Activated CD4-positive, alpha-beta T cell treated with anti-CD3 and anti-CD28 coated beads, Interleukin-2, amount 10 ng/mL, durations not matched to agents 7 days and 5 days (primary cell): ENCODE results near the gene DAPK2. TPM values are rescaled to one million over a fixed set of nuclear protein-coding genes. Genes with fewer than 3 reads are reported as not detected.
"Not testable (repeated sequence)": the region's sequence is repeated elsewhere in the genome, so short reads cannot be mapped to it uniquely, and the experiment has no call there.

Experiments
- CTCF ChIA-PET: fragments of 350-600 bp; sonication (Branson Sonifier 250); formaldehyde crosslinking; loops from one replicate; lab custom pipeline; 2021; ENCODE audit warnings: antibody characterized with exemption; lab: Charles Lee
- POLR2A ChIA-PET: fragments of 350-600 bp; sonication (Branson Sonifier 250); formaldehyde crosslinking; loops from one replicate; lab custom pipeline; 2021; ENCODE audit warnings: antibody characterized with exemption; lab: Charles Lee
- DNase-seq: peaks from one replicate; pipeline ENCODE4 v3.0.0-alpha.2; 2020
- H3K27ac Mint-ChIP-seq: one replicate; pipeline ENCODE4 v1.8.0; 2021; ENCODE audit warnings: mild to moderate bottlenecking, moderate library complexity, mixed read lengths
- H3K27me3 Mint-ChIP-seq: one replicate; pipeline ENCODE4 v1.8.0; 2021; ENCODE audit warnings: mixed read lengths
- H3K36me3 Mint-ChIP-seq: one replicate; pipeline ENCODE4 v1.8.0; 2021; ENCODE audit warnings: low read depth, mixed read lengths
- H3K4me1 Mint-ChIP-seq: one replicate; pipeline ENCODE4 v1.8.0; 2021; ENCODE audit warnings: mixed read lengths
- H3K4me3 Mint-ChIP-seq: one replicate; pipeline ENCODE4 v1.8.0; 2021; ENCODE audit warnings: mild to moderate bottlenecking, moderate library complexity, mixed read lengths
- H3K9me3 Mint-ChIP-seq: one replicate; pipeline ENCODE4 v1.8.0; 2021; ENCODE audit warnings: mixed read lengths
- total RNA-seq, 2 experiments: library from RNA; stranded (reverse); gene quantifications; one replicate each; pipeline ENCODE4 v1.2.3, GENCODE V29; 2021

DAPK2 gene
- total RNA-seq, 2 experiments from 2014 or later, result 0.83 to 0.87 TPM

DNA sequence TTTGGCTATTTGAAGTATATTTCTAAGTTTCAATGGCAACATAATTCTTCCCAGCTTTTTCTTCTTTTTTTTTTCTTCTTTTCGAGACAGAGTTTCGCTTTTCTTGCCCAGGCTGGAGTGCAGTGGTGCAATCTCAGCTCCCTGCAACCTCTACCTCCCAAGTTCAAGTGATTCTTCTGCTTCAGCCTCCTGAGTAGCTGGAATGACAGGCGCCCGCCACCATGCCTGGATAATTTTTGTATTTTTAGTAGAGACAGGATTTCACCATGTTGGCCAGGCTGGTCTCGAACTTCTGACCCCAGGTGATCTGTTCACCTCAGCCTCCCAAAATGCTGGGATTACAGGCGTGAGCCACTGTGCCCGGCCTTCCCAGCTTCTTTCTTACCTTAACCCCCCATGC, 146.7 kb downstream of the DAPK2 start:
- DNase-seq, POLR2A ChIA-PET, H3K27me3 Mint-ChIP-seq, H3K4me3 Mint-ChIP-seq, H3K9me3 Mint-ChIP-seq, H3K36me3 Mint-ChIP-seq: not testable (repeated sequence)
- Mint-ChIP-seq H3K4me1 (peaks cover 52% of the 10 kb centered on the region), H3K27ac (peak overlapping the region; percentile 58)
- CTCF ChIA-PET, result interaction anchor here (0.9 to 1.4 kb wide), 3 partner anchors 9 to 46 kb away, joined by 3 read pairs; no protein-coding TSS in a partner anchor

DNA sequence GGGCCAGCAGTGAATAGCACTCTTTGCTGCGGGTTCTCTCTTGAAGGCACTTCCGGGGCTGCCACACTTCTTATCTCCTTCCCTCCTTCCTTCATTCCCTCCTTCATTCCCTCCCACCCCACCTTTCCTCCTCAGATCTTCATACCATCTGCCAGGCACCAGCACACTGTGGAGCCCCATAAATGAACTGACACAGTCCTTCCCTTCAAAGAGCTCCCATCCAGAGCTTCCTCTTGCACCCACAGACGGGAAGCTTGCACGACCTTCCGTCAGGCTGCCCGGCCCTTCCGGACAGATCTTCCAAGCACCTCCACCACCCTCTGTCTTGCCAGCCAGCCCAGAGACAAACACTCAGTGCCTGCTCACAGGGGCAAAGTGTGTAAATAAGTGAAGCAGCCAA, 147.1 kb downstream of the DAPK2 start:
- POLR2A ChIA-PET, result no interaction called here
- Mint-ChIP-seq H3K27me3 (no peaks in the 10 kb centered on the region), H3K4me3 (no peak overlapping the region), H3K36me3 (no peaks in the 10 kb centered on the region), H3K27ac (peak overlapping the region; percentile 58), H3K9me3 (peaks cover 2% of the 10 kb centered on the region), H3K4me1 (peaks cover 49% of the 10 kb centered on the region)
- CTCF ChIA-PET, result interaction anchor here (0.9 to 1.4 kb wide), 3 partner anchors 10 to 47 kb away, joined by 3 read pairs; no protein-coding TSS in a partner anchor
- no peak for DNase-seq

DNA sequence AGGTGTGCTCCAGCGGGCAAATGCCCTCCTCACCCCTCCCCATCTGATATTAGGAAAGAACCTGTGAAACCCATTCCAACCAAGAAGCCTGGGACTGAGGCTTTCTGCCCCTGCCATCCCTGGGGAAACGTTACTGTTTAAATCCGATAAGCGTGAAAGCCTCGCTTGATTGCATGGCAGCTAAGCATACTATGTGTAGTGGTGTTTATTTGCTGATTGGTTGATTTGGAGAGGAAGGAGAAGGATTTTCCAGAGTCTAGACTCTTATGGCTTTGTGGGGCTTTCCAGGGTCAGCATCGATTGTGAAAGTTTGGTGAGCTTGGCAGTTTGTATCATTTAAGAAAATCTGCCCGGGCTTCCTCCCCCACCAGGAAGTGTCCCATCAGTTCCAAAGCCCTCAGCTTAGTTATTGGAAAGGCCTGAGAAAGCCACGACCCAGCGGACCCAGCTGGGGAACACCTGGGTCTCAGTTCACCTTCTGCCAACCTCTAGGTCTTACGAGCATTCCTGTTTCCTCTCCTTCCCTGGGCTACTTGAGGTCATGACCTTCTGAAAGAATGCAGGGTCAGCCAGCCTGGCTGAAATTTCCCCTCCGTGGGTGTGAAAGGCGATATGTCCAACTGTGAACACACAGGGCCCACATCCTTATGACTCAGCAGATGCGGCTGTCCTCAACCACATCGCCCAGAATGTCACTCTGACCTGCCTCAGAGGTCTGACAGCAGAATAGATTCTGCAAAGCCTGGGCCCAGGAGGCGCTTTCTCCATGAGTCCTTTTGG, 149.8 kb downstream of the DAPK2 start:
- POLR2A ChIA-PET, result no interaction called here
- Mint-ChIP-seq H3K36me3 (no peaks in the 10 kb centered on the region), H3K4me3 (no peak overlapping the region), H3K9me3 (peaks cover 2% of the 10 kb centered on the region), H3K27me3 (no peaks in the 10 kb centered on the region), H3K27ac (peak overlapping the region; percentile 6), H3K4me1 (peaks cover 75% of the 10 kb centered on the region)
- CTCF ChIA-PET, result interaction anchor here (0.9 kb wide), 1 partner anchor 144 kb away, joined by 3 read pairs; no protein-coding TSS in a partner anchor
- no peak for DNase-seq

DNA sequence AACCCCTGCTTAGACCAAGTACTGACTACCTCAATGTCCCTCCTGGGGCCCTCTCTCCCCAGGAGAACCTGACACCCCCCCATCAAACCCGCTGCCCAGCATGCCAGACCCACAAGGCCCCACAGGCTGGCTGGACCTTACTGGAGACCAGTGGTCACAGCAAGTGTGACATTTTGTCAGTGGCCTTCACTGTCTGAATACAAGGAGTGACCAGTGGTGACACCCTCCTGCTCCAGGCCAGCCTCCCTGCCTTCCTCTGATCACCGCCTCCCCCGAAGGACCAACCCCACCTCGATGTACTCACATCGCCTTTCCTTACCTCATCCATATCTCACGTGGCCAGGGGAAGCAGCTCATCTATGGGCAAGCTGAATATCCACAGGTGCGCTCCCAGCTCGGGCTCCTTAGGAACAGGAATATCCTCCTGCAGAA, 150.5 kb downstream of the DAPK2 start:
- H3K27me3 Mint-ChIP-seq, result no peaks in the 10 kb centered on the region
- H3K4me1 Mint-ChIP-seq, result peaks cover 81% of the 10 kb centered on the region
- CTCF ChIA-PET, result interaction anchor here (0.6 to 1.5 kb wide), 4 partner anchors 8 to 1243 kb away, joined by 3 to 5 read pairs (median 4); no protein-coding TSS in a partner anchor
- no peak overlapping the region for H3K27ac Mint-ChIP-seq
- H3K9me3 Mint-ChIP-seq, result peaks cover 2% of the 10 kb centered on the region
- DNase-seq, result no peak
- POLR2A ChIA-PET, result no interaction called here
- H3K36me3 Mint-ChIP-seq, result no peaks in the 10 kb centered on the region
- H3K4me3 Mint-ChIP-seq, result no peak overlapping the region

DNA sequence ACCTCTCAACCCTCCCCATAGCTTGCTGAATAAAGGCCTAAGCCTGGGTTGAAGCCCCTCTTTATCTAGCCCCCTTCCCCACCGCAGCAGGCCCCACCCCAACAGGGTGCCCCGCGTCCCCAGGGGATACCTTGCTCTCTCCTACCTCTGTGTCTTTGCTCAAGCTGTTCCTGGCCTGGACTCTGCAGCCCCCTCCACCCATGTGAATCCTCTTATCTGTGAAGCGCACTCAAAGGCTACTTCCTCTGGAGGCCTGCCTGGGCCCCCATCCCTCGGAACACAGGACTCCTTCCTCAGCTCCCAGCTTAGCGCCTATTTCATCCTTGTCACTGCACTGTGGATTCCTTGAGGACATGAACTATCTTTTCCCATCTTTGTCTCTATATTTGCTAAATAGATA, 151.1 kb downstream of the DAPK2 start:
- Mint-ChIP-seq H3K27ac (peak overlapping the region; percentile 52), H3K36me3 (no peaks in the 10 kb centered on the region), H3K9me3 (peaks cover 2% of the 10 kb centered on the region), H3K4me3 (no peak overlapping the region), H3K27me3 (no peaks in the 10 kb centered on the region), H3K4me1 (peaks cover 79% of the 10 kb centered on the region)
- POLR2A ChIA-PET, result no interaction called here
- DNase-seq, result no peak
- CTCF ChIA-PET, result interaction anchor here (0.6 to 1.5 kb wide), 5 partner anchors 9 to 1753 kb away, joined by 3 to 5 read pairs (median 4); no protein-coding TSS in a partner anchor

DNA sequence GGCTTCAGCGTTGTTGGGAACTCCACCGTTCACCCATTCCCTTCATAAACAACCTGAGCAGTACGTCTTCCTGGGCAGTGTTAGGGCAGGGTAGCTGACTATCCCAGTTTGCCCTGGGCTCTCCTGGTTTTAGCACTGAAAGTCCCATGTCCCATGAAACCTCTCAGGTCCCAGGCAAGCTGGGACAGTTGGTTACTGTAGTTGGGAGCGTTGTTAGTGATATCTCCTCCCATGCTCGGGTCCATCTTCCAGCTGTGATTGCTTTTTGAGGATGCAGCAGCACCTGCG, 151.7 kb downstream of the DAPK2 start:
- CTCF ChIA-PET, result interaction anchor here (0.6 to 1.5 kb wide), 6 partner anchors 9 to 1754 kb away, joined by 3 to 5 read pairs (median 4); no protein-coding TSS in a partner anchor
- H3K4me3 Mint-ChIP-seq, result no peak overlapping the region
- H3K27ac Mint-ChIP-seq, result peak overlapping the region; percentile 52
- H3K9me3 Mint-ChIP-seq, result peaks cover 2% of the 10 kb centered on the region
- DNase-seq, result no peak
- POLR2A ChIA-PET, result no interaction called here
- peaks cover 76% of the 10 kb centered on the region for H3K4me1 Mint-ChIP-seq
- H3K36me3 Mint-ChIP-seq, result no peaks in the 10 kb centered on the region
- no peaks in the 10 kb centered on the region for H3K27me3 Mint-ChIP-seq

DNA sequence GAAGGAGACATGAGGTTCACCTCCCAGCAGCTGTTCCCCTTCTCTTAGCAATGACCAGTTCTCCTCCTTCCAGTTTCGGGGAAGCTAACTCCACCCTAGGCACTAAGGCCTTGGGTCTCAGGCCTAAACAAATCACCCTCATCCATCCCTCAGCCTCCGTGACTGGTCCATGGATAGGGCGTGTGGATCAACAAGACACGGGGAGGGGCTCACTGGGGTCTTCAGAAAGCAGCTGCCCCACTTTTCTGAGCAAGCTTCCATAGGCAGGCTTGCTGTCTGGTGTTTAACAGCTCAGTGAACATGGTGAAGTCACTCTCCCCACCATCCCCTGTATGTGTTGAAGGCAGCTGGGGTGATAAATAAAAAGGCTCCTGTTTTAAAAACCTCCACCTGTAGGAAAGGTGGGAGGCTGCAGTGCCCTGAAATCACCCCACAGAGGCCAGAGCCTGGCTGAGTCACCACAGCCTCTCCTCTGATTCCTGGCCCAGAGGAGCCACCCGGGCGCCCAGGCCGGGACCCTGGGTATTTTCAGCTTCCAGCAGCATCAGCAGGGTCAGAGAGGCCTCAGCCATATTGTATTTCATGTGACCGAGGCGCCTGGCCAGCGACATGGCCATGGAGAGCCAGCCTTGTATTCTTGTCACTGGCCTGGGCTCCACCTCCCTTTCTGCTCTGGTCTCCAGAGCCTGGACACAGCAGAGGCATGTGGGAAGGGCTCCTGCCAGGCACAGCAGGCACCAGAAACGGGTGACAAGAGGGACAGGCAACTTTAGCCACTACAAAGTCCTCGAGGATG, 152.2 kb downstream of the DAPK2 start:
- no peaks in the 10 kb centered on the region for H3K36me3 Mint-ChIP-seq

DNA sequence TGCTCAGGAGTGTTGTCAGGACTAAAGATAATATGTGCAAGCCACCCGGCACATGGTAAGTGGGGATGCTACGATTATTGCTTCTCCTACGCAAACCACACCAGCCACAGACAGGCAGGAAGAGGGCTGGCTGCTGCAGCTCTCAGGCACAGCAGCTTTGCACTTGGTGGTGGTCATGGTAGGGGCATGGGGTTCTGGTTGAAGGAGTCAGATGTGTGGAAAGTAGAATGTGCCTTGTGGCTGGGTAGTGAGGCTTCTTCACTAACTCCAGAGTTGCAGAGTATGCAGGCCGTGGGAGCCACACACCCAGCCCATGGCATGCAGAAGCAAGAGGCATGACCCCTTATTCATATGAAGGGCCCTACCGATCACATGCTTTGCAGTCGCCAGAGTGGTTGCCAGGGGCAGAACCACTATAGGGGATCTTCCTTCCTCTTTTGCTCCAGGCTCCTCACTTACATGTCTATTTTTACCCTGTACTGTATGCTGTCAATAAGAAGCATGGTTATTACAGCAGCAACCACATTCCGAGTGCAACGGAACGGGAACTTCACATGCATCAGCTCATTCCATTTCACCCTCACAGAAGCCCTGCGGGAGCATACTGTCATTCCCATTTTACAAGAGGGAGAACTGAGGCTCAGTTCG, 153.4 kb downstream of the DAPK2 start:
- peaks cover 68% of the 10 kb centered on the region for H3K4me1 Mint-ChIP-seq
- no peaks in the 10 kb centered on the region for H3K36me3 Mint-ChIP-seq
- POLR2A ChIA-PET, result interaction anchor here (0.8 kb wide), 1 partner anchor 130 kb away, joined by 3 read pairs; no protein-coding TSS in a partner anchor

More for the DNA sequence above, 152.2 kb downstream of the DAPK2 start:
- ChIA-PET CTCF (interaction anchor here (0.6 to 2.5 kb wide), 6 partner anchors 8 to 173 kb away, joined by 3 to 7 read pairs (median 4); no protein-coding TSS in a partner anchor), POLR2A (no interaction called here)
- no peaks in the 10 kb centered on the region for H3K27me3 Mint-ChIP-seq
- H3K4me3 Mint-ChIP-seq, result no peak overlapping the region
- H3K27ac Mint-ChIP-seq, result peak overlapping the region; percentile 90
- DNase-seq, result no peak
- peaks cover 70% of the 10 kb centered on the region for H3K4me1 Mint-ChIP-seq
- peaks cover 2% of the 10 kb centered on the region for H3K9me3 Mint-ChIP-seq

DNA sequence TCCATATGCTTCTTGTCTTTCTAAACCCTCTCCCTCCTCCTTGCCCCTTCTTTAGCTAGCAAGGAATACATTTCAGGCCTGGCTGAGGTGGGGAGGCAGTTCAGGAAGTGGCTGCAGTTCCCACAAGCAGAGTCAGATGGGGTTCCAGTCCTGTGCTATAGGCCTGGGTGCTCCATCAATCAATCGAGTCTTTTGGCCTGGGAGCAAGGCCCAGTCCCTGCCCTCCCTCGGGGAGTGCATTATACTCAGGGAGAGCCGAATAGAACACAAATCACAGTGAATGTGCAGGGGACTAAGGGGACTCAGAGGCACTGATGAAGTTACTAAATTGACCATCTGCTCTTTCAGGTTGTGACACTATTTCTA, 154.5 kb downstream of the DAPK2 start:
- H3K27ac Mint-ChIP-seq, result peak overlapping the region; percentile 90
- H3K9me3 Mint-ChIP-seq, result no peaks in the 10 kb centered on the region
- H3K4me3 Mint-ChIP-seq, result peak overlapping the region; percentile 8
- ChIA-PET CTCF (interaction anchor here (1.0 to 2.5 kb wide), 7 partner anchors 11 to 282 kb away, joined by 3 to 6 read pairs (median 4); no protein-coding TSS in a partner anchor), POLR2A (no interaction called here)
- H3K36me3 Mint-ChIP-seq, result no peaks in the 10 kb centered on the region
- DNase-seq, result no peak
- H3K4me1 Mint-ChIP-seq, result peaks cover 59% of the 10 kb centered on the region
- no peaks in the 10 kb centered on the region for H3K27me3 Mint-ChIP-seq

More for the DNA sequence above, 153.4 kb downstream of the DAPK2 start:
- no peaks in the 10 kb centered on the region for H3K9me3 Mint-ChIP-seq
- DNase-seq, result peak; percentile 91
- peak overlapping the region; percentile 90 for H3K27ac Mint-ChIP-seq
- no peaks in the 10 kb centered on the region for H3K27me3 Mint-ChIP-seq
- CTCF ChIA-PET, result interaction anchor here (0.9 to 2.5 kb wide), 12 partner anchors 9 to 283 kb away, joined by 3 to 7 read pairs (median 4); no protein-coding TSS in a partner anchor
- peak overlapping the region; percentile 35 for H3K4me3 Mint-ChIP-seq

DNA sequence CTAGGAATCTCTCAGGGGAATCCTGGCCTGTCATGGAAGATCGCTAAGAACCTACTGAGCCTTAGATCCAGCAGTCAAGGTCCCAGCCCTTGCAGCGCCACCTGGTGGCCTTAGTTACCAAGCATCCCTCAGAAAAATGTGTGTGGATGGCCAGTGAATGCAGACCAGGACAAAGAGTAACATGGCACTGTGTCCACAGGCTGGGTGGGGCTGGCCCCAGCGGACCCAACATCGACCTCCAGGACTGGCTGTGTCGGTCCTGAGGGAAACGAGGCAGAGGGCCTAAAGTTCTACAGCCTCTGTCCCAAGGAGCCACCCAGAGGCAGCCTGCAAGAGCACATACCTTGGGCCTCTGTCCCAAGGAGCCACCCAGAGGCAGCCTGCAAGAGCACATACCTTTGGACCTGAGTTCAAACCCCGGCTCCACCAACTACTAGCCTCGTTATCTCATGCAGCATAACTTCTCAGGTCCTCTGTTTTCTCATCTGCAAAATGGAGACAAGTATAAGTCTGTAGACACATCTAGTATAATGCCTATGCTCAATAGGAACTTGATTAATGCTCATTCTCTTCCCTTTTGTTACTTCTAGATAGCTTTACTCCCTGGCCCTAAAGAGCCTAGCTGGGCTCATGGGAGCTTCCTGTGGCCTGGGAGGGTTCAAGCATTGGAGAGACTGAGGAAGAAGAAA, 155.1 kb downstream of the DAPK2 start:
- H3K27ac Mint-ChIP-seq, result peak overlapping the region; percentile 90
- CTCF ChIA-PET, result interaction anchor here (0.5 to 2.5 kb wide), 11 partner anchors 11 to 282 kb away, joined by 3 to 6 read pairs (median 4); no protein-coding TSS in a partner anchor

DNA sequence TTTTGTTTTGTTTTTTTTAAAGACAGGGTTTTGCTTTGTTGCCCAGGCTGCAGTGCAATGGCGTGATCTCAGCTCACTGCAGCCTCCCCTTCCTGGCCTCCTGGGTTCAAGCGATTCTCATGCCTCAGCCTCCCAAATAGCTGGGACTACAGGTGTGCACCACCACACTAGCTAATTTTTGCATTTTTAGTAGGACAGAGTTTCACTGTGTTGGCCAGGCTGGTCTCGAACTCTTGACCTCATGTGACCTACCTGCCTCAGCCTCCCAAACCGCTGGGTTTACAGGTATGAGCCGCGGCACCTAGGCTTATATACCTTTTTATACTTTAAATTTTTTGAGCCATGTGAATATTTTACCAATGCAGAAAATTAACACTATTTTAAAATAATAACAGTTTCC, 155.7 kb downstream of the DAPK2 start:
- no peak for DNase-seq
- no peak overlapping the region for H3K27ac Mint-ChIP-seq
- no peaks in the 10 kb centered on the region for H3K36me3 Mint-ChIP-seq
- no peak overlapping the region for H3K4me3 Mint-ChIP-seq
- no peaks in the 10 kb centered on the region for H3K27me3 Mint-ChIP-seq
- ChIA-PET POLR2A (interaction anchor here (0.7 kb wide), 1 partner anchor 119 kb away, joined by 4 read pairs; no protein-coding TSS in a partner anchor), CTCF (interaction anchor here (0.7 to 1.4 kb wide), 8 partner anchors 12 to 281 kb away, joined by 3 to 5 read pairs (median 3); partner anchors contain the start of gene DAPK2)
- H3K4me1 Mint-ChIP-seq, result peaks cover 47% of the 10 kb centered on the region
- no peaks in the 10 kb centered on the region for H3K9me3 Mint-ChIP-seq

More for the DNA sequence above, 155.1 kb downstream of the DAPK2 start:
- Mint-ChIP-seq H3K9me3 (no peaks in the 10 kb centered on the region), H3K36me3 (no peaks in the 10 kb centered on the region), H3K4me3 (no peak overlapping the region), H3K4me1 (peaks cover 54% of the 10 kb centered on the region), H3K27me3 (no peaks in the 10 kb centered on the region)
- POLR2A ChIA-PET, result interaction anchor here (0.7 kb wide), 1 partner anchor 118 kb away, joined by 4 read pairs; no protein-coding TSS in a partner anchor
- DNase-seq, result peak; percentile 76
